Measurements from ENCODE around the gene NOCT.
"Not testable (repeated sequence)": the region's sequence is repeated elsewhere in the genome, so short reads cannot be mapped to it uniquely, and the experiment has no call there.

NOCT gene

GRCh38 chr4:139050446-139050845 is 34.9 kb downstream of the NOCT start:
- no peak overlapping the region for H3K4me3 Mint-ChIP-seq
- peaks cover 84% of the 10 kb centered on the region for H3K36me3 Mint-ChIP-seq (ENCODE audit: low read depth)
- peak overlapping the region; percentile 44 for H3K27ac Mint-ChIP-seq
- DNase-seq: no peak
- peaks cover 18% of the 10 kb centered on the region for H3K4me1 Mint-ChIP-seq (ENCODE audit: low read depth)
- no peaks in the 10 kb centered on the region for H3K27me3 Mint-ChIP-seq
- no peaks in the 10 kb centered on the region for H3K9me3 Mint-ChIP-seq

- Mint-ChIP-seq H3K4me3 (no peak overlapping the region), H3K4me1 (ENCODE audit: low read depth) (peaks cover 27% of the 10 kb centered on the region), H3K36me3 (ENCODE audit: low read depth) (peaks cover 85% of the 10 kb centered on the region), H3K27me3 (no peaks in the 10 kb centered on the region), H3K27ac (no peak overlapping the region), H3K9me3 (no peaks in the 10 kb centered on the region)
- no peak for DNase-seq
Measured at GRCh38 chr4:139053909-139054308, 38.3 kb downstream of the NOCT start.

- Mint-ChIP-seq H3K27ac (peak overlapping the region; percentile 3), H3K9me3 (no peaks in the 10 kb centered on the region), H3K4me3 (no peak overlapping the region), H3K4me1 (ENCODE audit: low read depth) (peaks cover 32% of the 10 kb centered on the region), H3K36me3 (ENCODE audit: low read depth) (peaks cover 86% of the 10 kb centered on the region), H3K27me3 (no peaks in the 10 kb centered on the region)
- DNase-seq: no peak
Measured at GRCh38 chr4:139054791-139055505, 39.4 kb downstream of the NOCT start.

GRCh38 chr4:139059026-139059425 is 43.4 kb downstream of the NOCT start:
- not testable (repeated sequence) for H3K27me3 Mint-ChIP-seq, H3K9me3 Mint-ChIP-seq, H3K4me3 Mint-ChIP-seq, DNase-seq
- Mint-ChIP-seq H3K27ac (peak overlapping the region; percentile 70), H3K36me3 (ENCODE audit: low read depth) (peaks cover 90% of the 10 kb centered on the region), H3K4me1 (ENCODE audit: low read depth) (peaks cover 34% of the 10 kb centered on the region)

- H3K36me3 Mint-ChIP-seq (ENCODE audit: low read depth): peaks cover 89% of the 10 kb centered on the region
- H3K27ac Mint-ChIP-seq: peak overlapping the region; percentile 37
- H3K4me3 Mint-ChIP-seq: no peak overlapping the region
- H3K27me3 Mint-ChIP-seq: no peaks in the 10 kb centered on the region
- H3K9me3 Mint-ChIP-seq: no peaks in the 10 kb centered on the region
- peaks cover 27% of the 10 kb centered on the region for H3K4me1 Mint-ChIP-seq (ENCODE audit: low read depth)
- DNase-seq: no peak
Measured at GRCh38 chr4:139060591-139060990, 45.0 kb downstream of the NOCT start.

GRCh38 chr4:139076016-139076744 is 60.6 kb downstream of the NOCT start:
- Mint-ChIP-seq H3K36me3 (ENCODE audit: low read depth) (peaks cover 34% of the 10 kb centered on the region), H3K27ac (peak overlapping the region; percentile 37), H3K4me1 (ENCODE audit: low read depth) (peaks cover 60% of the 10 kb centered on the region), H3K9me3 (no peaks in the 10 kb centered on the region), H3K27me3 (no peaks in the 10 kb centered on the region), H3K4me3 (no peak overlapping the region)
- DNase-seq: no peak

GRCh38 chr4:139077567-139078355 is 62.2 kb downstream of the NOCT start:
- H3K9me3 Mint-ChIP-seq: no peaks in the 10 kb centered on the region
- H3K27me3 Mint-ChIP-seq: no peaks in the 10 kb centered on the region
- peak overlapping the region; percentile 33 for H3K27ac Mint-ChIP-seq
- H3K4me1 Mint-ChIP-seq (ENCODE audit: low read depth): peaks cover 69% of the 10 kb centered on the region
- H3K4me3 Mint-ChIP-seq: no peak overlapping the region
- H3K36me3 Mint-ChIP-seq (ENCODE audit: low read depth): peaks cover 33% of the 10 kb centered on the region
- no peak for DNase-seq

- Mint-ChIP-seq H3K27me3 (no peaks in the 10 kb centered on the region), H3K4me1 (ENCODE audit: low read depth) (peaks cover 62% of the 10 kb centered on the region), H3K4me3 (no peak overlapping the region), H3K36me3 (ENCODE audit: low read depth) (peaks cover 35% of the 10 kb centered on the region), H3K27ac (no peak overlapping the region), H3K9me3 (no peaks in the 10 kb centered on the region)
- no peak for DNase-seq
Measured at GRCh38 chr4:139078926-139079325, 63.3 kb downstream of the NOCT start.

GRCh38 chr4:139082750-139083606 is 67.4 kb downstream of the NOCT start:
- H3K27ac Mint-ChIP-seq: peak overlapping the region; percentile 99
- DNase-seq: peak; percentile 88
- peak overlapping the region; percentile 100 for H3K4me3 Mint-ChIP-seq
- no peaks in the 10 kb centered on the region for H3K9me3 Mint-ChIP-seq
- peaks cover 33% of the 10 kb centered on the region for H3K36me3 Mint-ChIP-seq (ENCODE audit: low read depth)
- H3K4me1 Mint-ChIP-seq (ENCODE audit: low read depth): peaks cover 47% of the 10 kb centered on the region
- H3K27me3 Mint-ChIP-seq: no peaks in the 10 kb centered on the region

- H3K4me3 Mint-ChIP-seq: peak overlapping the region; percentile 100
- H3K4me1 Mint-ChIP-seq (ENCODE audit: low read depth): peaks cover 44% of the 10 kb centered on the region
- DNase-seq: peak; percentile 83
Measured at GRCh38 chr4:139083607-139083955, 68.0 kb downstream of the NOCT start.

GRCh38 chr4:139083956-139084803 is 68.6 kb downstream of the NOCT start:
- H3K4me1 Mint-ChIP-seq (ENCODE audit: low read depth): peaks cover 43% of the 10 kb centered on the region
- peak overlapping the region; percentile 99 for H3K27ac Mint-ChIP-seq
- H3K36me3 Mint-ChIP-seq (ENCODE audit: low read depth): peaks cover 33% of the 10 kb centered on the region
- H3K4me3 Mint-ChIP-seq: peak overlapping the region; percentile 100
- no peaks in the 10 kb centered on the region for H3K9me3 Mint-ChIP-seq
- peak; percentile 89 for DNase-seq
- H3K27me3 Mint-ChIP-seq: no peaks in the 10 kb centered on the region

More at GRCh38 chr4:139083607-139083955, 68.0 kb downstream of the NOCT start:
- Mint-ChIP-seq H3K9me3 (no peaks in the 10 kb centered on the region), H3K27me3 (no peaks in the 10 kb centered on the region), H3K27ac (peak overlapping the region; percentile 99), H3K36me3 (ENCODE audit: low read depth) (peaks cover 33% of the 10 kb centered on the region)

GRCh38 chr4:139084804-139085093 is 69.2 kb downstream of the NOCT start:
- peak overlapping the region; percentile 91 for H3K27ac Mint-ChIP-seq
- peaks cover 40% of the 10 kb centered on the region for H3K4me1 Mint-ChIP-seq (ENCODE audit: low read depth)
- peak overlapping the region; percentile 100 for H3K4me3 Mint-ChIP-seq
- no peaks in the 10 kb centered on the region for H3K27me3 Mint-ChIP-seq
- DNase-seq: no peak
- peaks cover 33% of the 10 kb centered on the region for H3K36me3 Mint-ChIP-seq (ENCODE audit: low read depth)
- no peaks in the 10 kb centered on the region for H3K9me3 Mint-ChIP-seq

- no peak for DNase-seq
- no peaks in the 10 kb centered on the region for H3K27me3 Mint-ChIP-seq
- H3K4me3 Mint-ChIP-seq: peak overlapping the region; percentile 100
- no peak overlapping the region for H3K27ac Mint-ChIP-seq
- H3K4me1 Mint-ChIP-seq (ENCODE audit: low read depth): peaks cover 37% of the 10 kb centered on the region
- peaks cover 30% of the 10 kb centered on the region for H3K36me3 Mint-ChIP-seq (ENCODE audit: low read depth)
- no peaks in the 10 kb centered on the region for H3K9me3 Mint-ChIP-seq
Measured at GRCh38 chr4:139085141-139085540, 69.6 kb downstream of the NOCT start.
